HG02642 (cell line): Measurements from ENCODE around the gene SERPINA5.

ENCODE experiments used
- ATAC-seq: cut with Tn5 transposase; IDR thresholded peaks from one replicate; pipeline ENCODE4 v1.9.1; 2021; ENCODE audit warnings: mild to moderate bottlenecking; ENCODE audit not compliant: unreplicated experiment, poor library complexity

SERPINA5 gene, protein sequence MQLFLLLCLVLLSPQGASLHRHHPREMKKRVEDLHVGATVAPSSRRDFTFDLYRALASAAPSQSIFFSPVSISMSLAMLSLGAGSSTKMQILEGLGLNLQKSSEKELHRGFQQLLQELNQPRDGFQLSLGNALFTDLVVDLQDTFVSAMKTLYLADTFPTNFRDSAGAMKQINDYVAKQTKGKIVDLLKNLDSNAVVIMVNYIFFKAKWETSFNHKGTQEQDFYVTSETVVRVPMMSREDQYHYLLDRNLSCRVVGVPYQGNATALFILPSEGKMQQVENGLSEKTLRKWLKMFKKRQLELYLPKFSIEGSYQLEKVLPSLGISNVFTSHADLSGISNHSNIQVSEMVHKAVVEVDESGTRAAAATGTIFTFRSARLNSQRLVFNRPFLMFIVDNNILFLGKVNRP

DNA sequence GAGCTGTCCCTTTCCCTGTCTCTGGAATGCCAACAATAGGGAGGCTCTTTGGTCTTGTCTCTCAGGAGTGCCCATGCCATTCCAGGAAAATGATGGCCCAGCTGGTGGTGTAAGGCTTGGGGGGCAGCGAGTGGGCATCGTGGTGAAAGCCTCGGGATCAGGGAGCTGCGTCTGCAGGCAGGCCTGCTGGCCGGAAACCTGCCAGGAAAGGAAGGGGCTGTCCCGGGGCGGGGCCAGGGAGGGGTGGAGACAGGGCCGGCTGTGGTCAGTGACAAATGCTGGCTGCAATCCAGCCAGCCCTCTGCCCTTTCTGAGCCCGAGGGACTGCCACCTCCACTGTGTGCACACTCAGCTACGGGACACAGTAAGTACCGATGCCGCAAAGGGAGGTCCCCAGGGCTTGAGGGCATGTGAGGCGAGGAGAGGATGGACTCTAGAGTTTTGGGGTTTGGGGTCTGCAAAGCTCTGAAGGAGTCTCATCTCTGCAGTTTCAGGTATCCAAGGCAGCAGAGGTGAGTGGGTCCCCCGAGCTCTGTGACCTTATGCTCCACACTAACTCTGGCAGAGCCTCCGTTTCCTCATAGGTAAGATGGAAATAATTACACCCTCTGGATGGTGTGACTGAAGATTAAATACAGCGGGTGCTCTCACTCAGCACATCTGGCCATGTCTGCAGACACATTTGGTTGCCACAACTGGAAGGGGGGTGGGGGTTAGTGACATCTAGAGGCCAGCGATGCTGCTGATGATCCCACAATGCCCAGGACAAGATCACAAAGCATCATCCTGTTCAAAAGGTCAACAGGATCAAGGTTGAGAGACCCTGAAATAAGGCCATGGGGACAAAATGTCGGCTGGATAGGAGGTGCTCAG, at the start of gene SERPINA5:
SERPINA5 (plus strand) TSS at position 300 of the 873 bp plus-strand sequence. CDS start 5,937 bp downstream, outside the sequence.
- ATAC-seq = no peak

DNA sequence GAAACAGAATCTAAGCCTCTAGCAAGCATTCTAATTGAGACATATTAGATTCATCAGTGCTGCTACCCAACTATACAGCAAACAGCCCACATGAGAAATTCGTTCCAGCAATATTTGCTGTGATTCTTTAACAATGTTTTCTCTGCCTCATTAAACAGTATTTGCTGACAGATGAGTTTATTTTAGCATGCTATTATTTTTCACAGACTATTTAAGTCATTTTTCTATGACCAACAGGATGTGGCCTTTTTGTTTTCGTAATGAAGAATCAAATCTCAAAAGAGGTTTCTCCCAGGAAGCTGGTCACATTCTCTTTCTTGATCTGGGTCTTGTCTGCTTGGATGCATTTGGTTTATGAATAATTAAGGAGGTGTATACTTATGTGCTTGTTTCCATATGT, 48.8 kb upstream of the SERPINA5 start:
- ATAC-seq = no peak

DNA sequence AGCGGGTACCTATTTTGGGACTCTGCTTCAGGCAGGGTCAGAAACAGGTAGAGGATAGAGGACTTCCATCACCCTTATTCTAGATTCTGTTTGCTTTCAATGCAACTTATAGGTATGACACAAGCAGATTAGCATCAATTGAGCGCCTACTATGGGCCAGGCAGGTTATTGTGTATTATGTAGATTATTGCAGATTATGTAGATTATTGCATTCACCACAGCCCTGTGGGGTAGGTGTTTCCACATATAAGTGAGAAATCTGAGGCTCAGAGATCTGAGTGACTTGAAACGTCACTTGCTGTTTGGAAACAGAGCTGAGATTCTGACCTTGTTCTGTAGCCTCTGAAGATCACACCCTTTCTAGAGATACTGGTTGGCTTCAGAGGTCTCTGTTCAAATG, 45.7 kb upstream of the SERPINA5 start:
- ATAC-seq = no peak

DNA sequence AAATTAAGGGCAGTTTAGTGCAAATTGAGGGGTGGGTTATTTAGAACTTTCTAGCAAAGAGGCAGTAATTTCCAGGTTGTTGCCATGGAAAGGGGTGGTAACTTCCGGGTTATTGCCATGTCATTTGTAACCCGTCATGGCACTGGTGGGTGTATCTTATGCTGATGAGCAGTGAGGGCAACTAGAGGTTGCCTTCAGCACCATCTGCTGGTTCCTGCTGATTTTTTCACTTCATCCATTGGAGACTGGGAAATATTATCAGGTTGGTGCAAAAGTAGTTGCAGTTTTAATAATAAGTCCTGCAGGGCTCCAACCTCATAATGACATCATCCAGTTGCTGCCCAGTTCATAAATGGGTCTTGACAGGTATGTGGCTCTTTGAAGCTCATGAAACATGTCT, 44.4 kb upstream of the SERPINA5 start:
- ATAC-seq = no peak

DNA sequence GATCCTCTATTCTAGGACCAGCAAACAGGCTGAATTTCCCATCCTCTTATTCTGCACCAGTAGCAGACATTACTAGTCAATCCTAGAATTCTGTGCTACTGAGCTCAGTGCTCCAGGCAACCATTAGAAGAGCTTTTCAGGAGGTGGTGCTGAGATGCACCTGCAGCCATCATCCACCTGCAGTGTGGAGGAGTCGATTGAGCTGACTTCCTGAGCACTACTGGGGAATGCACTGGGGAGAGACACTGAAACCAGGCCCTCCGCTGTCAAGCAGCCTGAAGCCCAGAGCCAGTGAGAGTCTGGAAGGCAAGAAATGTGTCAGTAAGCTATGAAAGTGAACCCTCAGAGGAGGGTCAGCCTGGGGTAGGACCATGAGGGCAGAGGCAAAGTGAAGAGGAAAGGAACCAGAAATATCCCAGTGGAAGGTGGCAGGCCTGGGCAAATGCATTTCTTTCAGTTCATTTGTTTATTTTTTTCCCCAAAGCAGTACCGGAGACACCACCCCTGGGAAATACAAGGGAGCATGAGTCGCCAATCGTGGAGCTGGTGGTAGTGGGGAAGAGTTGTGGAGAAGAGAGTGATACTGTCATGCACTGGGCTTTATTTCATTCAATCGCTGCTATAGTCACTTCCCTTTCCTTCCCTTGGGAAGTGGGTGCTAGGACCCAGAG, 43.0 kb upstream of the SERPINA5 start:
- no peak for ATAC-seq

DNA sequence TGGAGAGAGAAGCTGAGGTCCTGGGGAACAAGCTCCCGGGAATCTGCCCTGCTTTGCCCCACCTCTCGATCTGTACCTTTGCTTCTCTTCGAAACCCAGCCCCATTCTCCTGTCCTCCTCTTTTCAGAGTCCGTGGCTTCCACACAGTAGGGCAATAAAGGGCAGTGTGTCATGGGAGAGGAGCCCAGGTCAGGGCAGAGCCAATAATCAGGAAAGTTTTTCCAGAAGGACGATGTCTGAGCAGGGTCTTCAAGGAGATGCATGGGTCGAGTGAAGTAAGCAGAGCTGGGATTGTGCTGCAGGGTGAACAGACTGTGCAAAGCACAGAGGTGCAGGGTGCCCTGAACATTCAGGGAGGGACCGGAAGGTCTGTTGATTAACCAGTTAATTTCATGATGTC, 42.0 kb upstream of the SERPINA5 start:
- ATAC-seq = no peak

DNA sequence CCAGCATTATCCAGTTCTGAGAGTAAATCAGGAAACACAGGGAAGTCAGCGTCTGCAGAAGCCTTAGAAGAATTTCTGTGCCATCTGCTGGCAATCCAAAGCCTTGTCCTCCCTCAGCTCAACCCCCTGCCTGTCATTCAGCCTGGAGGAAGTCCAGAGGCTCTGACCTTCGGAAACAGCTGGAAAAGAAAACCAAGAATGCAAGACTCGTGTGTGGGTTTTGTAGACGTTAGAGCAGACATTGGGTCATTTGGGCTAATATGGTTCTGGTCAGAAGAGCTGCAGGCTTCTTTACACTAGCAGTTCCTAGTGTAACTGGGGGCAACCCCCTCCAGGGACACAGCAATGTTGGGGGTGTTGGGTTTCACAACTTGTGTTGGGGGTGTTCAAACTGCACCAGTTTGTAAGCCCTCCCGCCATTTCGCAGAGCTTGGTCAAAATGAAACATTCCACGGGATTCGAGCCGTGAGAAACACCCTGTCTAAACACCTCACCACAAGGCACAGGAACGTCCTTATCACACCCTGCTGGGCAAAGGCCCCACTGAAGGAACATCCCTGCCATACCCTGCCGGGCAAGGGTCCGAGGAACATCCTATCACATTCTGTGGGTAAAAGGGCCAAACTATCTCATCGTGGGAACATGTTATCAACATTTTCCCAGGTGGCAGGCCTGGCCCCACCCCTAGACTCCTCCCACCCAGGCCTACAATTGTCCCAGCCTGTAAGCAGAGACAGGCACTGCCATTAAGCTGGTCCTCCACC, 41.0 kb upstream of the SERPINA5 start:
- ATAC-seq = no peak

DNA sequence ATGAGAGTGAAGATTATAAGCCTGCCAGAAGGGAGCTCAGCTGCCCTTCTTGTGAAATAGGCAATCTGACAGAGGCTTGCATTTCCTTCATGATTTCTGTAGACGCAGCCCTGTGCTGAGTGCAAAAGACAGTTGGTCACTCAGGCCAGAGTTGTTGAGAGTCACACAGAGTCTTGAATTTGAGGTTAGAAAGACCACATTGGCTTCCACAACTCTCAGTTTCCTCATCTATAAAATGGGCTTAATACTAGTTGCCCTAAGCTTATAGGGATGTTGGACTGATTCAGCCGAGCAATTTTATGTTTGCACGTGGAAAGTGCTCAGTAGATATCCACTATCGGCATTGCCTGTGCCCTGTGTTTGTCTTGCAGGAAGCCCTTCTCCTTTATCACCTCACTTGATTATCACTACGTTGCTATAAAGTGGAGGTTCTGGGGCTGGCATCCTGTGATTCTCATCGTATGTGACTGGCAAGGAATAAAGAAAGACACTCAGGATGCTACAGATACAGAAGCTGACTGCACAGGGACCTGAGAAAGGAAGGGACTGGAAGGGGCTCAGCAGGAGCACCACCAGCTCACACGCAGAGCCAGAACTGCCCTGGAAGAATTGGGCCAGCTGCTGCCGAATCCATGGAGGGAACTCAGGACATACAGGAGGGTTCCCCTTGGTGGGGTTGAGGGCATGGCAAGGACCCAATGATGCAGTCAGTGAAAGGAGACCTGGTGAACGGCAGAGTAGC, 39.8 kb upstream of the SERPINA5 start:
- no peak for ATAC-seq

DNA sequence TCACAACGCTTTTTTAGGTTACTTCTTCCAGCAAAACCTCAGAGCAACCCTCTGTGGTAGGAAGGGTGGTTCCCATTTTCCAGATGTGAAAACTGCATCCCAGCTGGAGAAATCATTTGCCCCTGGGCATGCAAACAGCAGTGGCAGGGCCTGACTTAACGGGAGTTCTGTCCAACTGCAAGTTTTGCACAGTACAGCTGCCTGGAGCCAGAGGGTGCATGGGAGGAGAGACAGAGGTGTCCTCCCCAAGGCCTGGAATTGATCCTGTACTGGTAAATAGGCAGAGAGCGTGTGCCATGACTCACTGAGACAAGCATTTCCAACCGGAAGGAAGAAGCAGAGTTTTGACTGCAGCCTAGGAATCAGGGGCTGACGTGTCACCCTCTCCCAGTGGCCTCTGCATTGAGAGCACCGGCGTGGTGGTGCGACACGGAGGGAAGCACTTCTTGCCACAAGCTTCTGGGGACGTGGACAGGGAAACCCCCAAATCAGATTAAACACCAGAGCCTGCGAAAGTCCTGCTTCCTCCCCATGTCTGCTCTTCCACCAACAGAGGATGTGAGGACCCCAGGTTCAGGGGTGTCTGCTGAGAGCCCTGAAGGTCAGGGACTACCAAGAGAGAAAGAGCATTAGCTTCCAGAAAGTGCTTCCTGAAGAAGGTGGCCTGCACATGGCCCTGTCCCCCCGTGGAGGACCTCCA, 39.0 kb upstream of the SERPINA5 start:
- ATAC-seq = no peak

DNA sequence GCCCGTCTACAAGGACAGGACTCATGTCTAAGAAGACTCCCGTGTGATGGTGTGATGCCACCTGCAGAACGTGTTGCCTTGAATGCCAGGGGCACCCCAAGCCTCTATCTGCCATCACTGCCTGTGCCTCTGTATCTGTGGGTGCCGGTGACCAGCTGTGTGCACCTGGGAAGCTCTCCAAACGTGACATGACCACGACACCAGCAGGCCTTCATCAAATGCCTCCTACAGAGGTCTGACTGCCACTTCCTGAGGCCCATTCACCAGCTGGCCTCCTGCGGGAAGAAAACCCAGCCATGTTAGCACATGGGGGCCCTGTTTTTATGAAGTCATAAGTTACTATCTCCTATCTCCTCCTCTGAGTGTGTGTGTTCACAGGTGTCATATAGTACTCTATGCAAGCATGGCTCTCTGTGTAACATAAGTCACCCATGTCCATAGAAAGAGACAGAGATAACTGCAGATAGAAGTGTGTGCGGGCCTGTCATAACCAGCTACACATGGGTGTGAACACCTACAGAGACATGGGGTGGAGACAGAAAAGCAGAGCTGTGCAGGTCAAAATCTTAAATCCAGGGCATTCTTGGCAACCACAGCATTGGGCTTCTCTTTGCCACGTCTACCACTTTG, 38.3 kb upstream of the SERPINA5 start:
- ATAC-seq = no peak

DNA sequence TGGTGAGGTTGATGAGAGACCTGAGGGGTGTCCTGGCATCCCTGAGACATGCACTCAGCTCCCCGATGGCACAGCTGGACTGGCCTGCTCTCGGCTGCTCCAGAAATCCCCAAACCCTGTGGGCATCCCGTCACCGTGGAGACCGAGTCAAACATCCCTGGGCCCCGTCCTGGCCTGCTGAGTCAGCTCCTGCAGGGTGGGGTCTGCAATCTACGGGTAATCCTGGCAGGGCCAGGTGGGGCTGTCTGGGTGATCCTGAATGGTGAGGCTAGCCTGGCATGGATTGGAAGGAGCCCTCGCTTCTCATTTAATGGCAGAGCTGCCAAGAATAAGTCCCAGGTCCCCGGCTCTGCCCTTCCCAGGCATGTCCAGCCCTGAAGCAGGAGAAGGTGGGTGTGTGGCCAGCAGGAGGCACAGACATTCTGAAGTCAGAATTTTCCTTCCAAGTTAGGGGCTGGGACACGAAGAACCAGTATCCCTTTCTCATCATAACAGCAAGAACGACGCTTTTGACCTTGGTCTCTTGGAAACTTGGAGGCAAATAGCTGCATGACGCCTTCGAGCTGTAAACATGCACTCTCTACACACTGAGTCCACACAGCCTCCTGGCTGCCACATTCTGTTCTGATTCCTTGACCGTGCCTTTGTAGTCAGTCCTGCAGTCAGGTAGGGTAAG, 37.6 kb upstream of the SERPINA5 start:
- no peak for ATAC-seq

DNA sequence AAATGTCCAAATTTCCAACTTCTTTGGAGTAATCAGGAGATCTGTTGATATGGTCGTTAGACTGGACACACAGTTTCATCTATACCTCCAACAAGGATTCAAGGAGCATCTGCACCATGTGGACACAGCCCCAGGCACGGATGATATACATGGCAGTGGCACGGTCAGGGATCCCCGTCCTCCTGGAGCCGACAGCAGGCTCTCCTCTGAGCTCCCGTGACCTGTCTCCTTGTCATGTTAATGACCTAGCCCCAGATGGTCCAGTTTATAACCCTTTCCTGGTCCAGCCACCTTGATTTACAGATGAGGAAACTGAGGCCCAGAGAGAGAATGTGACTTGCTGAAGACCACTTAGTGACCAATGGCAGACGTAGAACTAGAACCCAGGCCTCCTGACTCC, 36.5 kb upstream of the SERPINA5 start:
- no peak for ATAC-seq

DNA sequence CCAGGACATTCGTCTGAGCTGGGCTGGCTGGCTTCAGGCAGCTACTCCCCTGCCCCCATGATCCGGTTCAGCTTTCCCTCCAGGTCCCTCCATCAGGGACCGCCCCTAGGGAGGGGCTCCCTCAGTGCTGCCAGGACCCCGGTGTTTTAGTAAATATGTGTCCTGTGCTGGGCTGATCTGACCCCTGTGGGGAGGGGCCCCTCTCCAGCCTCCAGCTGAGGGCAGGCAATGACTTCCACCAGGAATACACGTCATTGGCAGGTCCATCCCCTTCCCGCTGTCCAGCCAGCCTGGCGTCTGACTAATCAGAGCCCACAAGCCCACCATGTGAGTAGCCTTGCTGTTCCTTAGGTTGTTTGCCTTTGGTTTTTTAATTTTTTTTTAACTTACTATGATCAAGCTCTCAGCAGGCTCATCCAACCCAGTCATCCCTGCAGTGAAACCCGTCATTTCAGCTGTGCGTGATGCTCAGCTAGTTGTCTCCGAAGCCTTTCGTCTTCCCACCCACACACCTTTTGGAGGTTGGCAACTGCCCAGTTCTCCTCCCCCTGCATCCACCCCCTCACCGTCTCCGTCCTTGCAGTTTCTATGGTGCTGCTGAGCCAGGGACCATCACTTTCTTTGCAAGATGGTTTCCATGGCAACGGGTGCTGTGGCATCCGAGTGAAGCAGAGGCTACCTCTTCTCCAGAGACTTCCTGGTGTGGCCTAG, 35.9 kb upstream of the SERPINA5 start:
- no peak for ATAC-seq

DNA sequence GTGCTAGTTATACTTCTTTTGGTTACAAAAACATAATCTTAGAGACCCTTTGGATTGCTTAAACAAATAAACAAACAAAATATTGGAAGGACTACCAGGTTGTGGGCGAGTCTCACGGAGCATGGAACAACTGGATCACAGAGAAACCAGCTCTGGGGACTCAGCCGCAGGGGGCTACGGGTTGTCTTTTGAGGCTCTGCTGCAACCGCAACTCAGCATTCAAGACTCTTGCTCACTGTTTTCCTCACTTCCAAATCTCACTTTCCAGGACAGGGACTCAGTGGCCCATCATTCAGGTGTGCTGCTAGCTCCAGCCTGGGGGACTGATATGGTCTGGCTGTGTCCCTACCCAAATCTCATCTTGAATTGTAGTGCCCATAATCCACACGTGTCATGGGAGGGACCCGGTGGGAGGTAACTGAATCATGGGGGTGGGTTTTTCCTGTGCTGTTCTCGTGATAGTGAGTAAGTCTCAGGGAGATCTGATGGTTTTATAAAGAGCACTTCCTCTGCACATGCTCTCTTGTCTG, 34.0 kb upstream of the SERPINA5 start:
- no peak for ATAC-seq

DNA sequence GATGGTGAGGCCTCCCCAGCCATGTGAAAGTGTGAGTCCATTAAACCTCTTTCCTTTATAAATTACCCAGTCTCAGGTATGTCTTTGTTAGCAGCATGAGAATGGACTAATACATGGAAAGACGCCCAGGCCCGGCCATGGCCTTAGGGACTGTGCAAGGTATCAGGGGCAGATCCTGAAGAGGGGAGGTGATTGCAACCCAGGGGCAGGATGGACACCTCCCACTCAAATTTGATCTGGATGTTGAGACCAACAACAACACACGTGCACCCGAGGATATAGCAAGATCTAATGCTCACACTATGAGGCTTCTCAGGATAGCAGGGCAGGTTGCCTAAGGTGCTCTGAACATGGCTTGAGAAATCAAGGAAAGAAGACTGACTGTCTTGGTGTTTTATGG, 33.5 kb upstream of the SERPINA5 start:
- ATAC-seq = no peak

DNA sequence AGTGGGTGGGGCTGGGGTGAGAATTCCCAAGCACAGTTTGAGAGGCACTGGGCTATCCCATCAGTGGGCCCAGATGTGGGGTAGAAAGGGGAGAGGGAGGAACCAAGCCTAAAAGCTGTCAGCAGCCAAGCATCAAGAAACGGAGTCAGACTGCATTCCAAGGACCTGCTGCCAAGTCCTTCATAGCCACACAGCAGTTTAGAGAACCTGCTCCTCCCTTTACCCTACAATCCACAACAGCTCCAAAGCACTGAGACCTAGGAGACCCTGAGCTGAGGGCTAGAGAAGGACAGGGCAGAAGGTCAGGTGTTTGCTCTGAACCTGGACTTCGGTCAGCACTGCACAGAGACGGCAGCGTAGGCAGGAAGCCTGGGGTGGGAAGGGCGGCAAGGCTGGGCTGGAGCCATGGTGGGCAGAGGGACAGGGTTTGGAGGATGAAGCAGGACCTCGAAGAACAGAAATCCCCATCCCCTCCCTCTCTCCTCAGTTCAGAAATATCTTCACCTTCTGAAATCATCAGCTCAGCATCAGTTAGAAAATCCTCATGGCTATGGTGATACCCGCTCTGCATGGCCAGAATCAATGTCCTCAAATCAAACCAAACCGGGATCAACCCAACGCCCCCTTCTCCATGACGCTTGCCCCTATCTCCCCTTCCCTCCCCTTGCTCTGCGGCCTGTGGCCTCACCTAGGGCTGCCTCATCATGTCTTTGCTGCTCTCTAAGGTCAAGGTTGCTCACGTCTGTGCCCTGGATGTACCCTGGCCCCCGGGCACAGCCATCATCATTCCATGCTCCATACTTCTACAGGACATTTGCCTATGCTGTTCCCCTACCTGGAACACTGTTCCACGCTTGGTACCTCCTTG, 32.9 kb upstream of the SERPINA5 start:
- ATAC-seq = no peak
